Measurements from ENCODE around the gene HECW1.
A peak's percentile ranks its signal among the peaks of the same experiment; 100 is the strongest.

The HECW1 gene

DNA sequence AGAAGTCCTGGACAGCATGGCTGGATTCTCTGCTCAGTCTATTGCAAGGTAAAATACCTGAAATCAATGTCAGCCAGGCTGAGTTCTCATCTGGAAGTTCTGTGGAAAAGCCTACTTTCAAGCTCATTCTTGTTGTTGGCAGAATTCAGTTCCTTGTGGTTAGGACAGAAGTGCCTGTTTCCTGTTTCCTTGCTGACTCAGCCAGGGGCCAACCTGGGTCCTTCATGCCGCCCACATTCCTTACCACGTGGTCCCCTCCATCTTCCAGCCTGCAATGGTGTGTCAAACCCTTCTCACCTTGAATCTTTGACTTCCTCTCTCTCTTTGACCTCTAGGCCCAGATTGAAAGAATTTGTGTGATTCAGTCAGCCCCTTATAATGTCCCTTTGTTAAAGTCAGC is 273.4 kb downstream of the HECW1 start:
- no peak for DNase-seq

DNA sequence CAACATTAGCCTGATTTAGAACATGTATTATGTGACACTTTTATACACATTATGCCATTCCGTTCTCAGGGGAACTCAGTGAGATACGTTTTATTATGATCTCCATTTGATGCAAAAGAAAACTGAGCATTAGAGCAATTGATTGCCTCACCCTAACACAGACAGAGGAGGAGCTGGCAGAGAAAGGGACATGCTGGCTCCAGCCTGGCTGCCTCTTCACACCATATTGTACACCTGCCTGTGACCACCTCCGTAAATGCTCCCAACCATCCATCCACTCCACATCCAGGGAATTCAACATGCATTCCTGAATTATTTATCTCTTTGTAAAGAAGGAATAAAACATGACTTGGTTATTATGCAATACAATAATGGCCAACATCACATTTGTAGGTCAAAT is 275.5 kb downstream of the HECW1 start:
- no peak for DNase-seq

DNA sequence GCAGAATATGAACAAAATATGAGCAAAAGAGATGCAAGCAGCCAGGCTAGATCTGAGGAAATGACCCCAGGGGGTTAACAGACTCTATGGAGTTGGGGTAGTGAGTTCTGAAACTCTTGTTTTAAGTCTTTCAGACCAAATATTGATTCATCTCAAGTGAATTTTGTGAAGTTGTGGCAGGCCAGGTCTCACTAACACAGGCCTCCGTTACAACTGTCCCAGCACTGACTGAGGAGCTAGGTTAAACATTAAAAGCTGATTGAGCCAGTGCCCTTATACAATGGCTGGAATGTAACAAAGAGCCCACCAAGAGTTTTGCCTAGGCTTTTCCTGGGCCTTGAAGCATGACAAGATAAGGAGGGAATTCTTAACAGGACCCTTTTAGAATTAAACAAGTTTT is 278.1 kb downstream of the HECW1 start:
- no peak for DNase-seq

DNA sequence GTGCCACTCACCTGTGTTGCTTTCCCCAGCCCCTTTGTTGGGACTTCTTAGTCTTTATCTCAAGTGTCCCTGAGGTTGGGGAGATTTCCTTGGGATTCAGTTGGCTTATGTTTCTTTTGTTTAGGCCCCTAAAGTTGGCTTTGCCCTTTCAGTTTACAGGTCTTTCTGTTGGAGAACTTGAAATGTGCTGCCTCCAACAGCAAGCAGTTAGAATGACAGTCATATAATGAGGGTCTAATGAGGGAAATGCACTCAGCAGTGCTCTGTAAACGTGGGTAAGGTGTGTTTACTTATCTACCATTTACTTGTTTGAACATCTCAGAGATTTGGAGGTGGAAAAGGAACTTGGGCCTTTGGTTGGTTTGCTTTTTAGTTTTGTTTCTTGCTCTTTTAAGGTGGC is 279.1 kb downstream of the HECW1 start:
- no peak for DNase-seq

DNA sequence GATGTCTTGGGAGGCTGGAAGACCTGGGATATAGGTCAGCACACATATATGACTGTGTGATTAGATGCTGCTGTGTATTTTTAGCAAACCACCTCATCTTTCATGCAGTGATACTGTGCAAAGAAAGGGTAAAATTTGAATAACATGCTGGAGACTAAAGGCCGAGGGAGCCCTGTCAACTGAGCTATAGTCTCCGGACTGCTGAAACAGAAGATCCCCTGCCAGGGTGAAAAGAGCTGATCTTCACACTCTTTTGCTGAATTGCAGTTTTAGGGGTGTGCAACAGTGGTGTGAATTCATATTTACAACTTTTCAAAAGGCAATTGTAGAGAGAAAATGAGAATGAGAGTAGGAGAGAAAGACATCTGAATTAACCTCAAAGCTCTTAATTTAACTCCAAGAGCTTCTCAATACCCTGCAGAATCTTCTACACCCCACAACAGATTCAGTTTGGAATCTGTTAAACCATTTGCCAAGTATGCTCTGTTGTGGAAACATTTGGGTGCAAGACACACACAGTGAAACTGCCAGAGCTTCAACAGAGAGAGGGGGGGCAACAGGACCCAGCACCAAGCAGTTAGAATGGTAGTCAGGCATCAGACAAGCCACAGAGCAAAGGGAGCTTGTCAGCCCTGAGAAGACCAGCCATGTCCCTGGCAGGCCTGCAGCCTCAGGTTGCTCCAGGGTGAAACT is 280.3 kb downstream of the HECW1 start:
- DNase-seq: no peak

DNA sequence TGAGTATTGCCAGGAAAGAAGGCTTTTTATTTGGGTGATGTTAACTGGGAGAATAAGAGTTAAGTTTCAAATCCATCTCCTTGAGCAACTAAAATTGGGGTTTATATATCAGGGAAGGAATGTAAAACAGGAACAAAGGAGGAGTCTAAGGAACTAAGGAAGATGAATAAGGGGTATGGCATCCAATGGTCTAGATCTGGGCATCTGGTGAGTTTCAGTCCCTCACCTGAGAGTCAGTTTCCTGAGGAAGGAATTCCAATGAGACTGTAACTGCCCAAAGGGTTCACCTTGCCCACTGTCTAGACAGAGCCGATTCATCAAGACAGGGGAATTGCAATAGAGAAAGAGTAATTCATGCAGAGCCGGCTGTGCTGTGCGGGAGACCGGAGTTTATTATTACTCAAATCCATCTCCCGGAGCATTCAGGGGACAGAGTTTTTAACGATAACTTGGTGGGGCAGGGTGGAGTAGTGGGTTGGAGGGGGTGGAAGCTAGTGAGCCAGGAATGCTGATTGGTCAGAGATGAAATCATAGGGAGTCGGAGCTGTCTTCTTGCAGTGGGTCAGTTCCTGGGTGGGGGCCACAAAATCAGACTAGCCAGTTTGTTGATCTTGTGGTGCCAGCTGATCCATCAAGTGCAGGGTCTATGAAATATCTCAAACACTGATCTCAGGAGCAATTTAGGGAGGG is 282.1 kb downstream of the HECW1 start:
- no peak for DNase-seq

DNA sequence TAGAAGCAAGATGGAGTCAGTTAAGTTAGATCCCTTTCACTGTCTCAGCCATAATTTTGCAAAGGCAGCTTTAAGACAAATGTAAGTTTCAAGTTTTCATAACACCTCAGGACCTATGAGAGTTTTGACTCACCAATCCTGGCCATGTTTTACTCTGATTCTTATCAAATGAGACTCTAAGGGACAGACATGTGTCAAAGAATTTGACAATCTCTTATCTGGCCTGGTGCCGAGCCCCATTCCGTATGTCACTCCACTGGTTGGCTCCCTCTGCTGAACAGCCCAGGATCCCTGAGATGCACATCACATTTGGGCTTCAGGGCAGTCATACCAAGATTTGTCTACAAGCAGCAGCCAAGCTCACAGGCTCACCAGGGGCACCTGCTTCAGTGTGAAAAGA is 282.9 kb downstream of the HECW1 start:
- DNase-seq: no peak

DNA sequence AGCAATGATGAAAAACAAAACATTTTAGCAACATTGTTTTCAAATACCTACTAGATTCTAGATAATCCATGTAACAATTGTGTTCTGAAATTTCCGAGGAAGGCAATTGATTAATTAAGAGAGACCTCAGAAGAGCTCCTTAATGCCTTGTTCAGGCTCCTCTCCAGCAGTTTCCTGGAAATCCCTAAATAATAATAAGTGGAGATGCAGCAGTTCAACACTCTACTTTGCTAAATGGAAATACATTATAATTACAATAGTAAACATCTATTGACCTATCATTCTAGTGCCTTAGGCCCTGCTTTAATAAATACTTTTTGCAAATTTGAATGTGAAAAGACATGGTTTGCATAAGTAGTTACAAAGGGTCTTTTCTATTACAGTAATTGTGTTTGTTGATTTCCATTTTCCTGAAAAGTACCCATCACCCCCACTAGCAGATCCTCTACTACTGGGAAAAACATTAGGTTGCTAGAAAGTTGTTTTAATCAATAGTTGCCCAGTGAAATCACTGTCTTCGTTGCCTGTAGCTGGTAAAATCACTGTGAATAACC is 283.8 kb downstream of the HECW1 start:
- DNase-seq: no peak

DNA sequence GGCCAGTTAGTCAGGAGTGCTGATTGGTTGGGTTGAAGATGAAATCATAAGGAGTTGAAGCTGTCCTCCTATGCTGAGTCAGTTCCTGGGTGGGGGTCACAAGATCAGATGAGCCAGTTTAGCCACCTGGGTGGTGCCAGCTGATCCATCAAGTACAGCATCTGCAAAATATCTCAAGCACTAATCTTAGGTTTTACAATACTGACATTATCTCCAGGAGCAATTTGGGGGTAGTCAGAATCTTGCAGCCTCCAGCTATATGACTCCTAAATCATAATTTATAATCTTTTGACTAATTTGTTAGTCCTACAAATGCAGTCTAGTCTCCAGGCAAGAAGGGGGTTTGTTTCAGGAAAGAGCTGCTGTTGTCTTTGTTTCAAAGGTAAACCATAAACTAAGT is 286.4 kb downstream of the HECW1 start:
- DNase-seq: no peak

DNA sequence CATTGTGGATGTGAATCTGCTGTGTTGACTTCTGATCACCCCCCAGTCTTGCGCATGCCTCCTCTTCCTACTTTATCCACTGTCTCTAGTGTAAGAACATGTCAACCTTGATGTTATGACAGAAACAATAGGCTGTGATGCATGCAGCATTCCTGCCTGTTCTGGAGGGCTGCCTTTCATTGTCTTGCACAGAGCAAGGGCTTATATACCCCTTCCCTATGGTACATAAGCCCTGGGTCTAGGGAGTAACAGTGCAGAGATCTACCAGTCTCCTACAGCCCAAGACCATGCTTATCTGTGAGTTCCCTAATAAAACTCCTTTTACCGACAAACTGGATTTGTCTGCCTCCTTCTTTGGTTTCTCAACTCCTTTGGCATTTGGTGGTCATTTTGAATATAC is 293.5 kb downstream of the HECW1 start:
- no peak for DNase-seq

DNA sequence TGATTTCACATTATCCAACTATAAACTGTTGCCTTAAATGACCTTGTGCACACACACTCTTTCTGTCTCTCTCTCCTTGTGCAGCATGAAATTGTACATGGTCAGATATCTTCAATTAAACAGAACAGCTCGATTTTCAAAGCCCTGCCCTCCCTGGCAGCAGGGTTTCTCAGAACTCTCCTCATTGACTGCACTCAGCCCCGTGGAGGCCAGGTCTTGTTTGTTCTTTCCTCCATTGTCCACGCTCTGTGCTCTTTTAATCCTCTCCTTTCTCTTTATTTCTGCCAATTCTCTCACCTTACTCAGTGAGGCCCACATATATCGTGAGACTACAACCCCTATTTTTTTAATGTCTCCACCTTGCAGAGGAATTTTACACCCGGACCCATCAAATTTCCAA is 294.5 kb downstream of the HECW1 start:
- DNase-seq: no peak

DNA sequence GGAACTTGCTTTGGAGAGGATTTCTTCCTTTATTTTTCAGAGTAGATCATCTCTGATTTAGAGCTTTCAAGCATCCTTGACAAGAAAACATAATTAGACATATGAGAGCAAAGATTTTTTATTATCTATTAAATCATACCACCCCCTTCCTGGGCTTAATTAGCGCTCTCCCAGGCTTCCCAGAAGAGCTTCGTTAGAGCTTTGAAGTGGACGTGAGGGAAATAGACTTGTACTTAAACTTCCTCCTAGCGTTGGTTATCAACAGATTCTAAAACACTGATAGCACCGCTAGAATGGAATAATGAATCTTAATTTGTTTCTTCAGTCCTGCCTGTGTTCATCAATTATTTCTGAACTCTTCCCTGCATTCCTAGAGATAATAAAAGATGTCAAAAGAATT is 296.5 kb downstream of the HECW1 start:
- DNase-seq: no peak

DNA sequence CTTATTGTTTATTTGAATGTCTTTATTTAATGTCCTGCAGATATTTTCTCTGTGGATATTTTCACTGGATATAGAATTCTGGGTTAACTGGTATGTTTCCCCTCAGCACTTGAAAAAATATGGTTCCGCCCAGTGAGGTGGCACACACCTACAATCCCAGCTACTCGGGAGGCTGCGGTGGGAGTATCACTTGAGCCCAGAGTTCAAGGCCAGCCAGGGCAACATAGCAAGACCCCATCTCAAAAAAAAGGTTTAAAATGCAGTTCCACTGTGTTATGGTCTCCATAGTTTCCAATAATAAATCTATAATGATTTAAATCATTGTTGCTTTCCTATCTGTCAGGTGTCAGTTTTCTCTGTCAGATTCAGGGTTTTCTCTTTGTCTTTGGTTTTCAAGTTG is 305.0 kb downstream of the HECW1 start:
- DNase-seq: no peak

DNA sequence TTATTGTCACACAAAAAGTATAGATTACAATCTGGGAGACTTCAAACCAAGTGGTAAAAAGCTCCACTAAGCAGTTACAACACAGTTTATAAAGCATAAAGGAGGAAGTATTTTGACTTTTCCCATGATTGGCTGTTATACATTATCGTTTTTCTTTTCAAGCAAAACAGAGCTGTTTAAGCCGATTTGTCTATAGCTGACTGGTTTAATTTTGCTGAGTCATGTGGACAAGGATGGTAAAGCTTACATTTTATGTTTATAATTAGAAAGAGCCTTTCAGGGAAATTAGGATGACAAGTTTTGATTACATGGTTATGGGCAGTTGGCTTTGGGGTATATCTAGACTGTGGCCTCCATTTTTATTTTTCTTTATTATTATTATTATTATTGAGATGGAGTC is 318.0 kb downstream of the HECW1 start:
- DNase-seq: no peak

DNA sequence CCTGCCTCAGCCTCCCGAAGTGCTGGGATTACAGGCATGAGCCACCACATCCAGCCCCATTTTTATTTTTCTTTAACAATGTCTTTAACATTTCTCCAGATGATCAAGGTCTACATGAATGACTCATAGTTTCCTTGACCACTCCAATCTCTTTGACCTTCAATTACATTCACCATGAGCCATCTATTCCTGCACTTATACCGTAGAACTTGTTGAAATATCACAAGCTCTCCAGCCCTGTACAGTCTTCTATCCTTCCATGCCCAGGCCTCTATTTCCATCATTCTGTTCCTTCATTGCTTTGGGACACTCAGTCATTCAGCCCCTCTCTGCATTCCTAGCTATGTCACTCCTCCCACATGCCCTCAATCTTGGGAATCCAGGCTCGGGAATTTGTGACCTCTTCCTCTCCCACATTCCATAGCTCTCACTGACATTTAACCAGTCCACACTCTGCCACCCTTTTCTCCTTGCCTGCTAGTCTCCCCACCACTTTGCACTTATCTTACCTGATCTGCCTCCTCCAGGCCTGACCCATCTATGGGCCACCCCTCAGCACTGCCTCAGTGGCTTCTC is 318.7 kb downstream of the HECW1 start:
- no peak for DNase-seq

DNA sequence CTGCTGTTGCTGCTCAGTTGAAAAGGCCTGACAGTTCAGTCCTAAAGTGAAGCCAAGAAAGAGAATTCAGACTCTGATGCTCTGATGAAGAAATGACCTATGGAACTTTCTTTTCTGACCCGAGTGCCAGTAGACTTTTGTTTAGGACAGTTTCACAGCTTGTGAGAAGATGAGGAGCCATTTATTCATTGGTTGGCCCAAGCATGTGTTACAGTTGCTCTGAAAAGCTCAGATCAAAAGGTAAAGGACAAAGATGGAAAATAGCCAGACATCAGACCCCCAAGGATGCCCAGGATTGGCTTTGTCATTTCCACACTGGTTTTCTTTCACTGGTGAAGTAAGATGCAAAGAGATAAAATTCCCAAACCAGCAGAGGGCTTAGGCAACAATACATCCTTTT is 321.2 kb downstream of the HECW1 start:
- DNase-seq: no peak

DNA sequence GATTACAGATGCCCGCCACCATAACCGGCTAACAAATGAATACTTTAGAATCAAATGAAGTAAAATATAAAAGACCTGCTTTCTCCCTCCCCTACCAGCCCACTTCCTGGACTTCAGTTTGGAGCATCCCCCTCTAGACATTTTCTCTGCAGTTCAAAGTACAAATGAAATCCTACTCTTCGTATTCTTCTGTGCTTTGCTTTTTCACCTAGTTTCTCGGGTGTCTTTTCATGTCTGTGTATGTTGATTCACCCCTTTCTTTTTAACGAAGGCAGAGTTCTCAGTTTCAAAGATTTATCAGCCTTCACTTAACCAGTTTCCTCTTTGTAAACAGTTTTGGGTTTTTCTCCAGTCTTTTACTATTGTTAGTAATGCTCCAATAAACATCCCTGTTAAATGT is 324.6 kb downstream of the HECW1 start:
- no peak for DNase-seq

DNA sequence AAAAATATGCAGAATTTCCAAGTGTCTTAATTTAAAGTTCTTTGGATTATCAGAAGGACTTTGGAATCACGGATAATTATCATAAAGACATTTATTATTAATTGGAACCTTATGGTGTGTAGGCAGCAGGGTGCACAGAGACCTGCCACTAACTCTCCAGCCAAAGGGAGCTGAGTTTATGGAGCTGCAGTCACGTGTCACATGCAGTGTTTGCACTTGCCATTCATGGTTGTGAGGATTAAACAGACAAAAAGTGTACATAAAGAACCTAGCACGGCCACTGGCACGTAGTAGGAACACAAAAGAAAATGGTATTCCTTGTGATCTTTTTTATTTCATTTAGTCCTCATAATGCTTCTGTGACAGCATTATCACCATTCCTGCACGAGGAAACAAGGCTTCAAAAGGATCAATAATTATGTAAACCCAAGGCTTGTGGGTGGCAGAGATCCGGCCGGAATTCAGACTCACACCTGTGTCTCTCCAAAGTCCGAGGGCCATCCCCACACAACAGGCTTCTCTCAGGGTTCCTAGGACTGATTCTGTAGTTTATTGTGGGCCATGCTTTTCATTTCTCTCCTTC is 326.5 kb downstream of the HECW1 start:
- no peak for DNase-seq

DNA sequence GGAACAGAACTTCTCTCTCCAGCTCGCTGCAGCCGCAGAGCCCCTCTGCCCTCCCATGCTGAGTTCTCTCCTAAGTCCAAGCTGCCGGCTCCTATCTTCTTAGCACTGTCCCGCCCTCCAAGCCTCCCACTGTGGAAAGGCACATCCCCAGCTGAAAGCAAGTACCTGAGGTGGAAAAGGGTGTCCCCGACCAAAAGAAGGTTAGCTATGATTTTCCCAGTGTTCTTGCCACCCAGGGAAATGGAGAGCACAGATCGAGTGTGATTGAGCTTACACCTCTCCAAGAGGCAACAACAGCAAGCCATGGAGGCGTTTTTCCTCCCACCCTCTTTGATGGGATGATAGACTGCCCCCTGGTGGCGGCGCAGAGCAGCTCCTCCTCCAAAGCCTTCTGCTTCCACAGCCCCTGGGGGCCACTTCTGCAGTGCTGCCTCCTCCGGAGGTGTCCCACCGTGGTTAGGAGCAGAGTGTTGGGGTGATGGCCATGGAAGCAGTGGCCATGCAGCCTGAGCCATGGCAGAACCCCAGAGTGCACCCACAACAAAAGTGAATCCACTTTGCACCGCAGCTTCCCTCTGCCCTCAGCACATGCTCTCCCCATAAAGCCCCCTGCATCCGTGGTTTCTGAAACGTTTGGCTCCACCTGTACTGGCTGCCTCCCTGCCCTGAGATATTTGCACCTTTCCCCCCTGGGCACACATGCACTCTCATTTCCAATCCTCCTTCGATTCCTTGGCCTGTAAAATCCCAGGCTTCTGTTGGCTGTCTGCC is 327.4 kb downstream of the HECW1 start:
- DNase-seq: peak; percentile 25

DNA sequence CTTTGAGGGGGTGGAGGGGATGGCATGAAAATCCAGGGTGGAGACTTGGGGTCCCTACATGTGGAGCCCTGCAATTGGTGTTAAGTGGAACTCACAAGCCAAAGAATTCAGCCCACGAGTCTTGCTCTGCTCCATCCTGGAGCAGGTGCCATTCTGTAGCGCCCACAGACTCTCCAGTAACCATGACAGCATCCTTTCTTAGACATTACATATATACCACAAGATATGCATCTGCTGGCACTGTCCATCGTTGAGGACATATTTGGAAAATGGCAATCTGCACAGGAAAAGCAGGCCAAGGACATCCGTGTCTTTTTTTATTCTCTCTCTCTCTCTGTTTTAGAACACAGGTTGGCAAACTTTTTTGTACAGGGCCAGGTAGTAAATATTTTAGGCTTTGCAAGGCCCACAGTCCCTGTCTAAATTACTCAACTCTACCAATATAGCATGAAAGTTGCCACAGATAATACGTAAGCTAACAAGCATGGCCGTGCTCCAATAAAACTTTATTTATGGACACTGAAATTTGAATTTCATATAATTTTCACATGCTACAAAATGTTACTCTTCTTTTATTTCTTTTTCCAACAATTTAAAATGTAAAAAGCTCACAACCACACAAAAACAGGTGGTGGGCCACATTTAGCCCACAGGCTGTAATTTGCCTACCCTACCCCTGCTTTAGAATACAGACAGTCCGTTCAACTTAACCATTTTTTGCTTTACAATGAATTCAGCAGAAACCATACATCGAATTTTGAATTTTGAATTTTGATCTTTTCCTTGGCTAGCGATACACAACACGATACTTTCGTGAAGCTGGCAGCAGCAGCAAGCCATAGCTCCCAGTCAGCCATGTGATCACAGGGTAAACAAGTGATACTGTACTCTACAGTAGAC is 329.0 kb downstream of the HECW1 start:
- no peak for DNase-seq

DNA sequence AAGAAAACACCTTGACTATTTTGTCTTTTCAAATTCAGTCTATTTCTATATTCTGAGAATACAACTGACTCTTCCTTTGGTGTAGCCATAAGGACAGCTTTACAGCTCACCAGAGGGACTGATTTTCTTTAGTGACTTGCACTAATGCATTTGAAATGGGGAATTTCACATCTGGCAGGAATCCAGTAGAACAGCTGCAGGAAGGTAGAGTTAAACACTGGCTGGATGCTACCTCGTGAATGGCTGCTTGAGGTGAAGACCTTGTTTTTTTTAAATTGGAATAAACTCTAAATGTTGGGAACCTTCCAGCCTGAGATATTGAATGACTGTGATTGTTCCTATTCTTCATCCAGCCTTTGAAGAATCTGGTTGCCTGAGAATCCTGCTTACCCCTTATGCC is 330.9 kb downstream of the HECW1 start:
- DNase-seq: no peak
